SH-SY5Y (cell line): ENCODE results near the gene DAO.
A peak's percentile ranks its signal among the peaks of the same experiment; 100 is the strongest.

ENCODE experiments used
- GATA2 ChIP-seq: IDR thresholded peaks from 2 replicates; pipeline ENCODE4 v1.6.1; 2011; ENCODE audit warnings: mild to moderate bottlenecking, low read depth, low read length
- GATA3 ChIP-seq: IDR thresholded peaks from 2 replicates; pipeline ENCODE4 v1.6.1; 2011; ENCODE audit warnings: low read depth, mild to moderate bottlenecking, low read length, moderate library complexity

Gene DAO

GRCh38 chr12:108884116-108885012, 4.5 kb downstream of the DAO start:
- TF ChIP-seq GATA3 (no peak), GATA2 (no peak)

GRCh38 chr12:108886873-108887629, 7.2 kb downstream of the DAO start:
- TF ChIP-seq GATA3, result no peak
- TF ChIP-seq GATA2, result no peak

GRCh38 chr12:108888031-108888430, 8.1 kb downstream of the DAO start:
- TF ChIP-seq GATA3 (no peak), GATA2 (no peak)

DNA sequence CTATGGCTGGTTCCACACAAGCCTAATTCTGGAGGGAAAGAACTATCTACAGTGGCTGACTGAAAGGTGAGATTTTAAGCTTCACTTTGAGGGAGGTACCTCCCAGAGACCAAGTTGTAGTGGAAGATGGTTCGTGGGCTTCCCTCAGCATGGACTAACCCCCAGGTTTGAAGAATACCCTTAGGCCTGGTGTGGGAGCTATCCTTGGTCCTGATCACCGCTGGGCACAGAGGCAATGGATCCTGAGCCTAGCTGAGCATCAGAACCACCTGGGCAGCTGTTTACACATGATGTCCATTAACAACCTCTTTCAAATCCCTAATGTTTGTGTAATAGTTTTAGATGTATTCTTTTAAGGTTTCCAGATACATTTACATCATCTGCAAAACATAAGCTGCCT, 10.3 kb downstream of the DAO start:
- TF ChIP-seq GATA3, result no peak
- TF ChIP-seq GATA2, result no peak

DNA sequence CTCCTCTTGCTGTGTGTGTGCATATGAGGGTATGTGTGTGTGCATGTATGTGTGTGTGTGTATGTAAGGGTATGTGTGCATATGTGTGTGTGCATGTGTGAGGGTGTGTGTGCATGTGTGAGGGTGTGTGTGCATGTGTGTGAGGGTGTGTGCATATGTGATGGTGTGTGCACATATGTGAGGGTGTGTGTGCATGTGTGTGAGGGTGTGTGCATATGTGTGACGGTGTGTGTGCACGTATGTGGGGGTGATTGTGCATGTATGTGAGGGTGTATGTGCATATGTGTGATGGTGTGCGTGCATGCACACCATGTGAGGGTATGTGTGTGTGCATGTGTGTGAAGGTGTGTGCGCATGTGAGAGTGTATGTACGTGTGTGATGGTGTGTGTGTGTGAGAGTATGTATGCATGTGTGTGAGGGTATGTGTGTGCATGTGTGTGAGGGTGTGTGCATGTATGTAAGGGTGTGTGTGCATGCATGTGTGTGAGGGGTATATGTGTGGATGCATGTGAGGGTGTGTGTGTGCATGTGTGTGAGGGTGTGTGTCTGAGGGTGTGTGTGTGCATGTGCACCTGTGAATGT, 15.4 kb downstream of the DAO start:
- TF ChIP-seq GATA2, result no peak
- TF ChIP-seq GATA3, result no peak

- TF ChIP-seq GATA3 (no peak), GATA2 (peak; percentile 61)
Measured at GRCh38 chr12:108896336-108896735, 16.4 kb downstream of the DAO start.

DNA sequence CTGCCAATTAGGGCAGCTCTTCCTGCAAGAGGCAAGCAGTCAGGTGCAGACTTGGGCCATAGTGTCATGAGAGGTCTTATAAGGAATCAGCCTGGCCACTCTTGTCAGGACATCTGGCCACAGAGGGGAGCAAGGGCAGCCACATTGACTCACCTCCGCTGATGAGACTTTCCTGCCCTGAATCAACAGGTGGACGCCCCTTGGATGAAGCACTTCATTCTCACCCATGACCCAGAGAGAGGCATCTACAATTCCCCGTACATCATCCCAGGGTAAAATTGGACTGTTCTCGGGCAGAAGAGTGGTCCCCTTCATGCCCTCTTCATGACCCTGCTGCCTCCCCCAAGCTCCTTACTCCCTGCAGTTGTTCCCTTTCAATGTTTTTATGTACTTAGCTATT, 16.9 kb downstream of the DAO start:
- no peak for TF ChIP-seq GATA2

GRCh38 chr12:108899145-108899544, 19.3 kb downstream of the DAO start:
- TF ChIP-seq GATA3 (no peak), GATA2 (no peak)

- TF ChIP-seq GATA3, result no peak
- TF ChIP-seq GATA2, result no peak
Measured at GRCh38 chr12:108905725-108906124, 25.8 kb downstream of the DAO start.

GRCh38 chr12:108906971-108907370, 27.1 kb downstream of the DAO start:
- TF ChIP-seq GATA2 (no peak), GATA3 (no peak)

DNA sequence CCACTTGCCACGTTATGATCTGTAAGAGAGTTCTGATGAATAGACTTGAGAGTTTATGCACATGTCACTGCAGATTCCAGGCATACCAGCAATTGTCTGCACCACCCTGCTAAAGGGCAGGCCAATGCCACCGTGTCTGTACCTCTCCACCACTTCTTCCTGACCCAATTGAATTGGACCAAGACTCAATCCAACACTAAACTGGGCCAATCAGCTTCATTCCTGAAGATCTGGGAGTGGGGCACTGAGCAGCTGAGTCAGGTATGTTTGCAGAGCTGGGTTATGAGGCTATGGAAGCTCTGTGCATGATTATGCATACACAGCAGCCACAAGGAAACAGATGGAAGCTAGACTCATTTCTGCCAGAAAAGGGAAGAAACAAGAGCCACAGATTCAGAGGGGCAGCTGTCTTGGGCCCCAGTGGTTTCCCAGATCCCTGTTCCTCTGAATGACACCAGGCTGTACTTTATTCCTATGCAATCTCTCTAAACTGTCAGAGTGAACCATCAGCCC, 28.0 kb downstream of the DAO start:
- no peak for TF ChIP-seq GATA3
- TF ChIP-seq GATA2, result no peak

DNA sequence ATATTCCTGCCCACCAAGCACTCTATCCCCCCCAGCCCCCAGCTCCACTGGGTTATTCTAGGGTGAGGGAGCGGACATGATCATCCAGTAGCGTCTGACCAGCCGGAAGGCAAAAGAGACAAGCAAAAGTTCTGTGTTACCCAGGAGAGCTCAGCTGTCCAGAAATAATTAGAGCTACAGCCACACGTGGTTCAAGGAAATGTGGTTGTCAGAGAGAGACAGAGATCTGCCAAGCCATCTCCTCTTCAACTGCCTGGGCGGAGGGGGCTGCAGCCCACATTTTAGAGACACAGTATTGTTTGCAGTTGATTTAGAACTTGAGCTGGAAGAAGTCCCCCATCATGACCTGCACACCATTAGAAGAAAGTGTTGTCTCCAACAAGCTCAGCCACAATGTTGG, 30.4 kb downstream of the DAO start:
- TF ChIP-seq GATA2 (no peak), GATA3 (no peak)

- TF ChIP-seq GATA3 (no peak), GATA2 (no peak)
Measured at GRCh38 chr12:108911915-108912314, 32.0 kb downstream of the DAO start.

DNA sequence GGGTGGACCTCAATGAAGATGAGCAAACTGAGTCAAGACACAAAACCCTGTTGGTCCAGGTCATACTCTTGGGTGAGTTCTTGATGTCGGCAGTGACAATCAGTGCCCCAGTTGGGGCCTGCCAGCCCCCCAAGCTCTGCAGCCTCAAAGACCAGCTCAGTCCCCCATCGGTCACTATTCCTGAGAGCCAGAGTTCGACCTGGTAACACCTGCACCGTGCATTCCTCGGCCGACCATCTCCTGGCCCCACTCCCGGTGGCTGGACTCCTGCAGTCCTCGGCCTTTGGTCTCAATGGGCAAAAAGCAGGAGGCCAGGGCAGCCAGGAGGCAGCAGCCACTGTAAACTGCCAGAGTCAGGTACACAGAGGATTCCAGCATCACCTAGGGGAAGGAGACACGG, 32.5 kb downstream of the DAO start:
- TF ChIP-seq GATA2, result no peak
- TF ChIP-seq GATA3, result no peak

DNA sequence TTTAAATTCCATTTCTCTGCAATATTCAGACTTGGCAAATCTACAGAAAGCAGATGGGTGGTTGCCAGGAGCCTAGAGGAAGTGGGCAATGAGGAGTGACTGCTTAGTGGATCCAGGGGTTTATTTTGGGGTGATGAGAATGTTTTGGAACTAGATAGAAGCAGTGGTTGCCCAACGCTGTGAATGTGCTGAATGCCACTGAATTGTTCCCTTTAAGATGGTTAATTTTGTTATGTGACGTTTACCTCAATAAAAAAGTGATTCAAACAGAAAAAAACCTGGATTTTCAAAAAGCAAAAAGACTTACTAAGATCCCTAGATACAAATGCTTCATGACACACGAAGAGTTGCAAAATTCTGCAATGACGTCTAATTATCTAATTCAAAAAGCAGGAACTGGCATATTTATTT, 34.2 kb downstream of the DAO start:
- TF ChIP-seq GATA2, result no peak
- TF ChIP-seq GATA3, result no peak
